ENCODE results near the gene TMEM98. TPM values are rescaled to one million over a fixed set of nuclear protein-coding genes. Genes with fewer than 3 reads are reported as not detected.

TMEM98 gene
- total and polyA plus RNA-seq, 2 of the 8 experiments (the other 6 are each of a cell fraction or from before 2014, with no cell fraction given) = 86.1 to 232 TPM

- no peak overlapping the region for H3K4me2 ChIP-seq (ENCODE audit: insufficient read depth in 1 of 2, low read depth in 2 of 2, low read length in 2 of 2)
- no peak overlapping the region for H3K9ac ChIP-seq (replicated peaks in 1 of 4; ENCODE audit: extremely low read depth in 1 of 4, low read depth in 3 of 4, low read length in 3 of 4)
- POLR2A ChIA-PET (ENCODE audit: partially characterized antibody) = no interaction called here
- H3K18ac ChIP-seq (ENCODE audit: extremely low read depth, low read length) = no peak overlapping the region
- H3K36me3 ChIP-seq (ENCODE audit: control insufficient read depth in 2 of 4, insufficient read depth in 4 of 4, low read length in 3 of 4) = peaks cover 4 to 43% (median 21%) of the 10 kb centered on the region in 4 experiments; a peak in 7 of 8 replicates
- H3K27ac ChIP-seq (ENCODE audit: low read depth, low read length) = no peak overlapping the region
- H2AK5ac ChIP-seq (ENCODE audit: low read depth, low read length) = no peak overlapping the region
- no peak for TF ChIP-seq JUND (IDR thresholded peaks at IDR 0.05; ENCODE audit: low read length)
- no peak for TF ChIP-seq POLR2AphosphoS5 (IDR thresholded peaks at IDR 0.05; ENCODE audit: low read depth, low read length)
- no peak for TF ChIP-seq POLR2A (IDR thresholded peaks at IDR 0.05; ENCODE audit: control extremely low read depth in 1 of 2, low read depth in 2 of 2, low read length in 2 of 2)
- no peak for TF ChIP-seq CREB1 (IDR thresholded peaks at IDR 0.05)
- TF ChIP-seq SAP30 (IDR thresholded peaks at IDR 0.05; ENCODE audit: insufficient read depth, insufficient replicate concordance, low read length) = no peak
- no peak overlapping the region for H3K4me3 ChIP-seq (ENCODE audit: extremely low read depth in 1 of 4, insufficient read depth in 2 of 4, low read depth in 3 of 4, low read length in 4 of 4)
- H2BK15ac ChIP-seq (ENCODE audit: low read length) = no peak overlapping the region
- no peak overlapping the region for H3K56ac ChIP-seq (replicated peaks; ENCODE audit: insufficient read length, low read depth, low read length)
- CTCF ChIA-PET (ENCODE audit: partially characterized antibody) = interaction anchor here (0.7 to 1.8 kb wide), 3 partner anchors 18 to 154 kb away, joined by 3 to 5 read pairs (median 4); no protein-coding TSS in a partner anchor
- no peak overlapping the region for H4K8ac ChIP-seq (ENCODE audit: extremely low read depth, insufficient read depth, low read length)
- H2BK12ac ChIP-seq (ENCODE audit: low read depth, low read length) = no peak overlapping the region
- no peaks in the 10 kb centered on the region for H3K9me3 ChIP-seq (ENCODE audit: insufficient read depth in 2 of 2, low read depth in 1 of 2, low read length in 1 of 2)
- H3K23me2 ChIP-seq (ENCODE audit: low read depth, low read length) = peaks cover 6% of the 10 kb centered on the region
- peaks cover 4% of the 10 kb centered on the region in 2 experiments for H4K20me1 ChIP-seq (replicated peaks in 1 of 2; ENCODE audit: control insufficient read depth in 1 of 2, insufficient read depth in 2 of 2, low read length in 2 of 2)
- H3K79me2 ChIP-seq (ENCODE audit: control insufficient read depth in 1 of 2, insufficient read depth in 2 of 2, low read length in 2 of 2) = peaks cover under 1 to 10% of the 10 kb centered on the region in 2 experiments; a peak in 3 of 4 replicates
- no peak overlapping the region for H3K14ac ChIP-seq (ENCODE audit: insufficient read length)
- no peak overlapping the region for H2BK20ac ChIP-seq (ENCODE audit: low read length)
- H3K4ac ChIP-seq (replicated peaks; ENCODE audit: insufficient read length, low read depth, low read length) = no peak overlapping the region
- peaks cover 8% of the 10 kb centered on the region for H3K79me1 ChIP-seq (ENCODE audit: low read depth, low read length)
- no peak overlapping the region for H2BK120ac ChIP-seq (replicated peaks; ENCODE audit: low read depth, low read length)
- no peak overlapping the region for H2AFZ ChIP-seq (ENCODE audit: low read length)
- FAIRE-seq (no peak), DNase-seq (ENCODE audit: low read depth in 1 of 2, low spot score in 2 of 2) (no peak)
- peaks cover 0 to 2% (median under 1%) of the 10 kb centered on the region in 4 experiments; a peak in 3 of 7 replicates for H3K27me3 ChIP-seq (replicated peaks in 1 of 4; ENCODE audit: control insufficient read depth in 3 of 4, extremely low read depth in 1 of 4, insufficient read depth in 3 of 4, low read length in 3 of 4)
- no peak overlapping the region for H3K23ac ChIP-seq (ENCODE audit: insufficient read length)
- H4K5ac ChIP-seq (ENCODE audit: insufficient read length, low read depth, low read length) = no peak overlapping the region
- H4K91ac ChIP-seq (replicated peaks; ENCODE audit: insufficient read length, low read length) = no peak overlapping the region
- peaks cover 9 to 16% (median 11%) of the 10 kb centered on the region in 4 experiments for H3K4me1 ChIP-seq (replicated peaks in 1 of 4; ENCODE audit: control insufficient read depth in 3 of 4, insufficient read depth in 4 of 4, low read length in 3 of 4)
- 83% methylated on average over 2 of the region's 2 CpGs; no CpG with 5 or more reads in 1 of the 2 experiments for WGBS, 2 experiments (ENCODE audit: extremely low coverage in 1 of 2, insufficient coverage in 1 of 2, insufficient read length in 1 of 2, insufficient replicate concordance in 2 of 2, low coverage in 1 of 2, low lambda C conversion rate in 2 of 2, missing lambda C conversion rate in 1 of 2)
- H2BK5ac ChIP-seq (ENCODE audit: low read depth, low read length) = no peak overlapping the region
These were observed 5.9 kb downstream of the TMEM98 start for GRCh38 chr17:32933881-32934280.
